Gastroesophageal sphincter (tissue), 4 donors: ENCODE data around the gene CCDC80. TPM values are rescaled to one million over a fixed set of nuclear protein-coding genes. Genes with fewer than 3 reads are reported as not detected.
"Not testable (repeated sequence)": the region's sequence is repeated elsewhere in the genome, so short reads cannot be mapped to it uniquely, and the experiment has no call there.

ENCODE experiments used
- ATAC-seq: fragments of 150-250 bp; one replicate; pipeline ENCODE4 v1.9.1; 2016; ENCODE audit warnings: mild to moderate bottlenecking, moderate library complexity
- H3K27ac ChIP-seq, 4 donors: fragments of 200-600 bp; sonication (generic) in 3 of 4; 1 replicate in 3 of 4; 2 replicates in 1 of 4; pipeline ENCODE4 v1.5.1; 2016 to 2019
- H3K27me3 ChIP-seq: fragments of 200-600 bp; sonication (generic); one replicate; pipeline ENCODE4 v1.5.1; 2019
- H3K36me3 ChIP-seq, 2 donors: fragments of 200-600 bp; sonication (generic); one replicate each; pipeline ENCODE4 v1.5.1; 2019; ENCODE audit warnings: control low read depth in 1 of 2
- H3K4me1 ChIP-seq, 3 donors: fragments of 200-600 bp; sonication (generic); 1 replicate in 2 of 3; 2 replicates in 1 of 3; pipeline ENCODE4 v1.5.1; 2016 to 2019; ENCODE audit warnings: control low read depth in 2 of 3
- H3K4me3 ChIP-seq, 2 donors: fragments of 200-600 bp; sonication (generic); one replicate each; pipeline ENCODE4 v1.5.1; 2019; ENCODE audit warnings: mild to moderate bottlenecking in 1 of 2, moderate library complexity in 1 of 2
- H3K9me3 ChIP-seq, 3 donors: fragments of 200-600 bp; sonication (generic); one replicate each; pipeline ENCODE4 v1.5.1; 2017 to 2019; ENCODE audit warnings: control low read depth in 2 of 3
- EP300 ChIP-seq: sonication (generic); formaldehyde crosslinking; IDR thresholded peaks from one replicate; pipeline ENCODE4 v1.6.1; 2017; ENCODE audit warnings: antibody characterized with exemption, mild to moderate bottlenecking
- POLR2A ChIP-seq, 2 donors: fragments of 450-650 bp; IDR thresholded peaks; one replicate each; pipeline ENCODE4 v1.6.1; 2017; ENCODE audit warnings: antibody characterized with exemption in 2 of 2, mild to moderate bottlenecking in 2 of 2, moderate library complexity in 1 of 2
- POLR2AphosphoS5 ChIP-seq: sonication (generic); formaldehyde crosslinking; IDR thresholded peaks from one replicate; pipeline ENCODE4 v1.6.1; 2017; ENCODE audit warnings: antibody characterized with exemption
- WGBS, 2 donors: methylation state at CpG; one replicate each; pipeline ENCODE4 v1.1.5; 2018; ENCODE audit warnings: low coverage in 1 of 2; 5-methylcytosine and 5-hydroxymethylcytosine counted together
- total RNA-seq, 4 donors: library from RNA; depleted of rRNA; stranded (reverse); fragments of >200 nt; gene quantifications; one replicate each; pipeline ENCODE4 v1.1.0, GENCODE V29; 2016
- TF ChIP-seq, protein P1 (sequence below), 4 experiments: fragments of 200-600 bp in 2 of 4; fragments of 450-650 bp in 2 of 4; sonication (generic) in 1 of 4; IDR thresholded peaks; one replicate each; pipeline ENCODE4 v1.5.1; 2017 to 2019; ENCODE audit warnings: antibody characterized with exemption in 4 of 4, mild to moderate bottlenecking in 2 of 4, moderate library complexity in 2 of 4

The CCDC80 gene
- total RNA-seq, 4 donors from 2014 or later, result 30.8 to 208 (median 138) TPM

GRCh38 chr3:112675349-112675748 lies 34.4 kb upstream of the CCDC80 start:
- no peak for ATAC-seq

GRCh38 chr3:112672716-112673541 lies 32.0 kb upstream of the CCDC80 start:
- Histone ChIP-seq H3K27ac (peak overlapping the region in 2 of 4 donors; percentile 21 to 52), H3K4me3 (no peak overlapping the region), H3K4me1 (peaks cover 0 to 12% (median 0%) of the 10 kb centered on the region in 3 donors), H3K27me3 (no peaks in the 10 kb centered on the region), H3K36me3 (no peaks in the 10 kb centered on the region), H3K9me3 (no peaks in the 10 kb centered on the region)
- WGBS, 2 donors, result 67 to 75% methylated on average over 5 of the region's 5 CpGs
- TF ChIP-seq, protein P1, sequence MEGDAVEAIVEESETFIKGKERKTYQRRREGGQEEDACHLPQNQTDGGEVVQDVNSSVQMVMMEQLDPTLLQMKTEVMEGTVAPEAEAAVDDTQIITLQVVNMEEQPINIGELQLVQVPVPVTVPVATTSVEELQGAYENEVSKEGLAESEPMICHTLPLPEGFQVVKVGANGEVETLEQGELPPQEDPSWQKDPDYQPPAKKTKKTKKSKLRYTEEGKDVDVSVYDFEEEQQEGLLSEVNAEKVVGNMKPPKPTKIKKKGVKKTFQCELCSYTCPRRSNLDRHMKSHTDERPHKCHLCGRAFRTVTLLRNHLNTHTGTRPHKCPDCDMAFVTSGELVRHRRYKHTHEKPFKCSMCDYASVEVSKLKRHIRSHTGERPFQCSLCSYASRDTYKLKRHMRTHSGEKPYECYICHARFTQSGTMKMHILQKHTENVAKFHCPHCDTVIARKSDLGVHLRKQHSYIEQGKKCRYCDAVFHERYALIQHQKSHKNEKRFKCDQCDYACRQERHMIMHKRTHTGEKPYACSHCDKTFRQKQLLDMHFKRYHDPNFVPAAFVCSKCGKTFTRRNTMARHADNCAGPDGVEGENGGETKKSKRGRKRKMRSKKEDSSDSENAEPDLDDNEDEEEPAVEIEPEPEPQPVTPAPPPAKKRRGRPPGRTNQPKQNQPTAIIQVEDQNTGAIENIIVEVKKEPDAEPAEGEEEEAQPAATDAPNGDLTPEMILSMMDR (IDR thresholded peaks at IDR 0.05), result no peak
- TF ChIP-seq EP300 (no peak), POLR2AphosphoS5 (no peak), POLR2A (IDR thresholded peaks at IDR 0.05) (no peak)
- ATAC-seq, result no peak

More at GRCh38 chr3:112675349-112675748, 34.4 kb upstream of the CCDC80 start:
- WGBS, 2 donors, result 33 to 56% methylated on average over 3 to 6 of the region's 6 CpGs
- Histone ChIP-seq H3K27me3 (no peaks in the 10 kb centered on the region), H3K4me3 (no peak overlapping the region), H3K9me3 (no peaks in the 10 kb centered on the region), H3K36me3 (no peaks in the 10 kb centered on the region), H3K27ac (no peak overlapping the region), H3K4me1 (peaks cover 0 to 12% (median 0%) of the 10 kb centered on the region in 3 donors)
- TF ChIP-seq POLR2A (IDR thresholded peaks at IDR 0.05), result no peak
- TF ChIP-seq, protein P1 (IDR thresholded peaks at IDR 0.05), result no peak
- TF ChIP-seq EP300, result no peak
- TF ChIP-seq POLR2AphosphoS5, result no peak

DNA sequence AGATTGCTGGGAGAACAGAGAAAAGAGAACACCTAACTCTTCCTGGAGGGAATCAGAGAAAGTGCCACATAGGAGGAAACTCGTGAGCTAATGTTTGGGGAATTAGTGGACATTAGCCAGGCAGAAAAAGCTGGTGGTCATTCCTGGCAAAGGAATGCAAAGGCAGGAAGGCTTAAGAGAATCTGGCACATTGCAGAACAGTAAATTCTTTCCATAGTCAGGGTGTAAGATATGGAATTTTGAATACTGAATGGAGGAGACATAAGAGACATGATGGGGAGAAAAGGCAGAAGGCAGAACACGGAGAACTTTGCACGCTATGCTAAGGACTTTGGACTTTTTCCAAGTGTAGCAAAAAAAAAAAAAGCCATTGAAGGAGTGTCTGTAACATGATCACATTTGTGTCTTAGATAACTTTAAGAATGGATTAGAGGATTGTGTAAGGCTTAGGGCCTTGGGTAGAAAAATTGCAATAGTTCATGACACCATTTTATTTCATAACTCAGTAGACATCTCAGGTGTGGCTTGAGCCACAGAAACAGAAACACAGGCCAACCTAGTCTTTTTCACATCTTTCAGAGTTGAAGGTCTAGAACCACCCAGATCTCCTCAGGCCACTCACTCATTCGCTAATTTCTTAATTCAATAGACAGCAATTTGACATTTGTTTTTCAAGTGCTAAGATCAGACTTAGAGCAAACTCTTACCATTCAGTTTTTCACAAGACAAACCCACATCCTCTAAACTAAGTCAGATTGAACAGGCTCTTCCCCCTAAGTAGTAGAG lies 31.2 kb upstream of the CCDC80 start:
- Histone ChIP-seq H3K36me3 (no peaks in the 10 kb centered on the region), H3K27ac (peak overlapping the region in 2 of 4 donors; percentile 21 to 52), H3K4me3 (no peak overlapping the region), H3K4me1 (peaks cover 0 to 12% (median 0%) of the 10 kb centered on the region in 3 donors), H3K27me3 (no peaks in the 10 kb centered on the region), H3K9me3 (no peaks in the 10 kb centered on the region)
- peak; percentile 60 for ATAC-seq
- 37 to 55% methylated on average over 4 of the region's 4 CpGs for WGBS, 2 donors
- TF ChIP-seq POLR2AphosphoS5 (peak; percentile 61), POLR2A (IDR thresholded peaks at IDR 0.05) (no peak)

- ATAC-seq, result no peak
- H3K4me3 ChIP-seq, result no peak overlapping the region
- H3K9me3 ChIP-seq, result no peaks in the 10 kb centered on the region
- TF ChIP-seq, protein P1 (IDR thresholded peaks at IDR 0.05), result no peak
- no peak for TF ChIP-seq EP300
- no peak for TF ChIP-seq POLR2A (IDR thresholded peaks at IDR 0.05)
- TF ChIP-seq POLR2AphosphoS5, result no peak
- no peak overlapping the region for H3K27ac ChIP-seq
- H3K27me3 ChIP-seq, result no peaks in the 10 kb centered on the region
- H3K4me1 ChIP-seq, result peaks cover 0 to 12% (median 0%) of the 10 kb centered on the region in 3 donors
- WGBS, 2 donors, result 92 to 100% methylated on average over 2 to 7 of the region's 7 CpGs
- no peaks in the 10 kb centered on the region for H3K36me3 ChIP-seq
Observed at GRCh38 chr3:112670824-112671223, 29.9 kb upstream of the CCDC80 start.

GRCh38 chr3:112667599-112667998 lies 26.7 kb upstream of the CCDC80 start:
- peaks cover 0 to 12% (median 0%) of the 10 kb centered on the region in 3 donors for H3K4me1 ChIP-seq
- no peaks in the 10 kb centered on the region for H3K36me3 ChIP-seq
- H3K27ac ChIP-seq, result no peak overlapping the region
- no peak for TF ChIP-seq EP300
- TF ChIP-seq, protein P1 (IDR thresholded peaks at IDR 0.05), result no peak
- no peak for TF ChIP-seq POLR2AphosphoS5
- no peak for TF ChIP-seq POLR2A (IDR thresholded peaks at IDR 0.05)
- H3K9me3 ChIP-seq, result no peaks in the 10 kb centered on the region
- H3K4me3 ChIP-seq, result no peak overlapping the region
- H3K27me3 ChIP-seq, result no peaks in the 10 kb centered on the region
- 73 to 83% methylated on average over 1 to 4 of the region's 4 CpGs for WGBS, 2 donors
- ATAC-seq, result no peak

- WGBS, 2 donors, result 93% methylated on average over 4 to 6 of the region's 9 CpGs
- not testable (repeated sequence) for H3K27me3 ChIP-seq, H3K4me1 ChIP-seq, H3K9me3 ChIP-seq, ATAC-seq, H3K27ac ChIP-seq, H3K4me3 ChIP-seq, H3K36me3 ChIP-seq
Observed at GRCh38 chr3:112665009-112665408, 24.1 kb upstream of the CCDC80 start.
